Skeletal muscle satellite cell (primary cell): ENCODE measurements around the gene SLC7A14. TPM values are rescaled to one million over a fixed set of nuclear protein-coding genes. Genes with fewer than 3 reads are reported as not detected.
A peak's percentile ranks its signal among the peaks of the same experiment; 100 is the strongest.

Source experiments
- H3K27me3 ChIP-seq: 2 replicates; pipeline ENCODE4 v1.7.0; 2013; ENCODE audit warnings: low read length; ENCODE audit not compliant: control insufficient read depth, insufficient read depth
- H3K36me3 ChIP-seq: 2 replicates; pipeline ENCODE4 v1.7.0; 2013; ENCODE audit warnings: mild to moderate bottlenecking, control low read depth, low read length; ENCODE audit not compliant: insufficient read depth
- H3K4me1 ChIP-seq: 2 replicates; pipeline ENCODE4 v1.7.0; 2013; ENCODE audit warnings: low read length; ENCODE audit not compliant: control insufficient read depth, insufficient read depth
- H3K4me2 ChIP-seq: 2 replicates; pipeline ENCODE4 v1.7.0; 2013; ENCODE audit warnings: mild to moderate bottlenecking, low read length
- H3K4me3 ChIP-seq: 2 replicates; pipeline ENCODE4 v1.7.0; 2013; ENCODE audit warnings: low read length
- H3K9ac ChIP-seq: 2 replicates; pipeline ENCODE4 v1.7.0; 2013; ENCODE audit warnings: mild to moderate bottlenecking, low read depth, low read length, moderate library complexity
- H3K9me3 ChIP-seq: replicated peaks from 2 replicates; pipeline ENCODE4 v1.7.0; 2013; ENCODE audit warnings: mild to moderate bottlenecking, control low read depth, low read length
- total RNA-seq: library from RNA; depleted of rRNA; stranded (reverse); fragments of >200 nt; gene quantifications from 2 replicates; pipeline ENCODE4 v1.2.3, GENCODE V29; 2012; rRNA removed

SLC7A14 gene
- under 0.01 and 0.66 TPM in 2 replicates for total RNA-seq

DNA sequence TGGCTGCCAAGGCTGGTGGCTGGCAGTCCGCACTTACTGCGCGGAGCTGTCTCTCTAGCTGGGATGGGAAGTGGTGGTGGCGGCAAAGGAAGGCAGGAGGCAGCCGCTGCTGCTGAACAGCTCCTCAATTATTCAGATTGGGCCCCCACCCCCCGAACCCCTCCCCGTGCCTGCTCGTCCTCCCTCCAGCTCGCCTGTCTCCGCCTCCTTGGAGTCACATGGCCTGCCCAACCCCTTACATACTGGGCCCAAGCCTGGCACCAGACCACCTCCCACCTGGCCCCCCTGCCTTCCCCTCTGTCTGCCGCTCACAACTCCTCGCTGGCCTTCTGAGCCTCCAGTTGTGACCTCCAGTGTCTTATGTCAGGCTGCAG is at the start of gene SLC7A14:
SLC7A14 (minus strand) TSS at position 139 of the 374 bp plus-strand sequence. CDS start 59,139 bp downstream, outside the sequence.
- Histone ChIP-seq H3K4me2 (peak within 1 kb of the TSS; percentile 87), H3K4me1 (peaks cover 7% of the 10 kb centered on the region), H3K9ac (no peak within 1 kb of the TSS), H3K9me3 (no peaks in the 10 kb centered on the region), H3K36me3 (no peaks in the 10 kb centered on the region), H3K4me3 (peak within 1 kb of the TSS; percentile 70), H3K27me3 (peaks cover 72% of the 10 kb centered on the region)

- Histone ChIP-seq H3K9me3 (no peaks in the 10 kb centered on the region), H3K4me1 (no peaks in the 10 kb centered on the region), H3K27me3 (no peaks in the 10 kb centered on the region), H3K4me3 (no peak overlapping the region), H3K36me3 (no peaks in the 10 kb centered on the region), H3K4me2 (no peak overlapping the region), H3K9ac (no peak overlapping the region)
These were observed 49.5 kb upstream of the SLC7A14 start for GRCh38 chr3:170635385-170635735.

- Histone ChIP-seq H3K4me3 (no peak overlapping the region), H3K9ac (no peak overlapping the region), H3K27me3 (no peaks in the 10 kb centered on the region), H3K4me1 (no peaks in the 10 kb centered on the region), H3K4me2 (no peak overlapping the region), H3K9me3 (no peaks in the 10 kb centered on the region), H3K36me3 (no peaks in the 10 kb centered on the region)
These were observed 48.9 kb upstream of the SLC7A14 start for GRCh38 chr3:170634663-170635384.

- Histone ChIP-seq H3K4me3 (no peak overlapping the region), H3K36me3 (no peaks in the 10 kb centered on the region), H3K4me1 (no peaks in the 10 kb centered on the region), H3K9me3 (no peaks in the 10 kb centered on the region), H3K4me2 (no peak overlapping the region), H3K9ac (no peak overlapping the region), H3K27me3 (no peaks in the 10 kb centered on the region)
These were observed 47.7 kb upstream of the SLC7A14 start for GRCh38 chr3:170633573-170633972.

DNA sequence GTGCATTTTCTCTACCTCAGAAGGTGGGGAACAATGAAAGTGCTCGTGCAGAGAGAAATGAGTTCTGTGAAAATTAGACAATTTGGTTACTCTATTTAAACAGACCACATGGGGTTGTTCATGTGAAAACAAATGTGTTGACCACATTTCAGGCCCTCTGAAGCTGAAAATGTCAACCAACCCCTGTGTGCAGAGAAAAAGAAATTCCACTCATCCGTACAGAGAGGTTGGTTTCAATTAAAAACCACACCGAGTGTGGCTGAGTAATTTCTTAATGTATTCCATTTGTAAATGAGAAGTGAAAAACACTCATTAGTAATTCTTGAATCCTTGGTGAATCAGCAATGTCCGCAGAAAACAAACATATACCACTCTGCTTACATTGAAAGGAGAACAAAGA is 46.9 kb upstream of the SLC7A14 start:
- Histone ChIP-seq H3K9me3 (no peaks in the 10 kb centered on the region), H3K27me3 (no peaks in the 10 kb centered on the region), H3K4me1 (no peaks in the 10 kb centered on the region), H3K4me2 (no peak overlapping the region), H3K36me3 (no peaks in the 10 kb centered on the region), H3K9ac (no peak overlapping the region), H3K4me3 (no peak overlapping the region)

- Histone ChIP-seq H3K9ac (no peak overlapping the region), H3K36me3 (no peaks in the 10 kb centered on the region), H3K4me3 (no peak overlapping the region), H3K4me1 (no peaks in the 10 kb centered on the region), H3K9me3 (no peaks in the 10 kb centered on the region), H3K4me2 (no peak overlapping the region), H3K27me3 (no peaks in the 10 kb centered on the region)
These were observed 46.0 kb upstream of the SLC7A14 start for GRCh38 chr3:170631755-170632488.

DNA sequence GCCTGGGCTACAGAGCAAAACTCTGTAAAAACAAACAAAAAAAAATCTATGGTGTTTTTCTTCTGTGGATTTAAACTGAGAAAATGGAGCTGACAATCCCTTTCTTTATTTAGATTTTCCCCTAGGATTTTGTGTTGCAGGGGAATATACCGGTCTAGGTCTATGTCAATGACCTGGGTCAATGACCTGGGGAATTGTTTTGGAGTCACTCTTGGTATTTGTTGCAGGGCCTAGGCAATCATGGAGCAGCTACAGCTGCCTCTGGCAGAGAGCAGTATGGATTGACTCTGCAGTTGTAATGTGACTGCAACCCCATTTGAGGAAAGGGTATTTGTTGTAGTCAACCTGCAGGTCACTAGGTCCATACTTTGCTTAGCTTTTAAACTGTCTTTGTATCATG is 37.6 kb upstream of the SLC7A14 start:
- H3K4me2 ChIP-seq = no peak overlapping the region
- H3K4me3 ChIP-seq = no peak overlapping the region
- no peak overlapping the region for H3K9ac ChIP-seq
- no peaks in the 10 kb centered on the region for H3K9me3 ChIP-seq
- no peaks in the 10 kb centered on the region for H3K36me3 ChIP-seq
- no peaks in the 10 kb centered on the region for H3K27me3 ChIP-seq
- H3K4me1 ChIP-seq = no peaks in the 10 kb centered on the region

DNA sequence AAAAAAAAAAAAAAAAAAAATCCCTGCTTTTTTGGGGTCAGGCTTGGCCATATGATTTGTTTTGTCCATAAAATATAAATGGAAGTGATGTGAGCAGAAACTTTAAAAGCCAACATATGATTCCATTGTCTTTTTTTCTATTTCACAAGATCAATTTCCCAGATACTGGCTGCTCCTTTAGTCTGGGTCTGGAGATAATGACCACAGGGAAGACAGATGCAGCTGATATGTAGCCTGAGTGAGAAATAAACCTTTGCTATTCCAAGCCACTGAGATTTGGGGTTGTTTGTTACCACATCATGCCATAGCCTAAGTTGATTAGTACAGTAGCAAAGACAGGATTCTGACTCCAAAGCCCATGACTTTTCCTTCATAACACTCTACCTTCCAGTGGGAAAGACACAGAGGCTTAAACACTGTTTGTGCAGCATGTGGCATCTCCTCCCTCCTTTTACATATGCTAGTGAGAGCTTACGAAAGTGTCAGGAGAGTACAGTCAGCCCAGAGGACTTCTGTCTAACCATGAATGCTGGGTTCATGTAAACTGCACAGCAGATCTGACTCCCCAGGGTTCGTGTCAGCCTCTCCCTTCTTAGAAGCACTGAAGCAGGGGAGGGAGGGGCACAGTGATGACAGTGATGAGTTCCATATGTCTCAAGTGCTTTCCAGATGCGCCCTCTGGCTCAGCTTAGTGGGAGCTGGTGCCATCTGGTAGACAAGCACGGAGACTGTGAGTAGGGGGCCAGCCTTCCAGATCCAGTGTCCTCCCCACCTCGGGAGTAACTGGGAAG is 36.7 kb upstream of the SLC7A14 start:
- no peaks in the 10 kb centered on the region for H3K36me3 ChIP-seq
- no peaks in the 10 kb centered on the region for H3K9me3 ChIP-seq
- H3K27me3 ChIP-seq = no peaks in the 10 kb centered on the region
- H3K9ac ChIP-seq = no peak overlapping the region
- H3K4me2 ChIP-seq = no peak overlapping the region
- no peaks in the 10 kb centered on the region for H3K4me1 ChIP-seq
- H3K4me3 ChIP-seq = no peak overlapping the region

DNA sequence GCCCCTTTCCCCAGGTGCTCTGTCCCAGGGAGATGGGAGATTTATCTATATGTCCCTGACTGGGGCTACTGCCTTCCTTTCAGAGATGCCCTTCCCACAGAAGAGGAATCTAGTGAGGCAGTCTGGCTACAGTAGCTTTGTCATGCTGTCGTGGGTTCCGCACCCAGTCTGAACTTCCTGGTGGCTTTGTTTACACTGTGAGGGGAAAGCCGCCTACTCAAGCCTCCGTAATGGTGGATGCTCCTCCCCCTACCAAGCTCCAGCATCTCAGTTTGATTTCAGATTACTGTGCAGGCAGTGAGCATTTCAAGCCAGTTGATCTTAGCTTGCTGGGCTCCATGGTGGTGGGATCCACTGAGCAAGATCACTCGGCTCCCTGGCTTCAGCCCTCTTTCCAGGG is 35.4 kb upstream of the SLC7A14 start:
- Histone ChIP-seq H3K27me3 (no peaks in the 10 kb centered on the region), H3K9ac (no peak overlapping the region), H3K4me1 (no peaks in the 10 kb centered on the region), H3K4me2 (no peak overlapping the region), H3K4me3 (no peak overlapping the region), H3K36me3 (no peaks in the 10 kb centered on the region), H3K9me3 (no peaks in the 10 kb centered on the region)

GRCh38 chr3:170614214-170614966 is 28.5 kb upstream of the SLC7A14 start:
- H3K36me3 ChIP-seq = no peaks in the 10 kb centered on the region
- H3K4me3 ChIP-seq = no peak overlapping the region
- no peaks in the 10 kb centered on the region for H3K27me3 ChIP-seq
- no peak overlapping the region for H3K9ac ChIP-seq
- H3K9me3 ChIP-seq = no peaks in the 10 kb centered on the region
- peaks cover 10% of the 10 kb centered on the region for H3K4me1 ChIP-seq
- H3K4me2 ChIP-seq = peak overlapping the region; percentile 19

DNA sequence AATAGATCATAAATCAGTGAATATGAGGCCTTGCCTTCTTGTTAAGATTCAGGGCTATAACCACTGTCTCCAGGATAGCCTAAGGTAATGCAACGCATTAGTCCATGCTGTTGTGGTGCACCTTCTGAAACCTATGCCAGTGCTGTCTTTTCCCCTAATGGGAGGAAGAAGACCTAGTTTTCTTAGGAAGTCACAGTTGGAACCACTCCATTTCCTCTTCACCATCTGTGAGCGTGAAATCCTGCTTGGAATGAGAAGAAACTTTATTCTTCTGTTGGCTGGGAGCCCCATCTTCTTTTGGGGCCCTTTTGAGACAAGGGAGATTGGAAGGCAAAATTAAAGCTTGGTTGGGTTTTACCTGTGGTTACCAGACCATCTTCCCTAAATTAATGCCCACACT is 25.9 kb upstream of the SLC7A14 start:
- H3K4me1 ChIP-seq = peaks cover 10% of the 10 kb centered on the region
- H3K36me3 ChIP-seq = no peaks in the 10 kb centered on the region
- no peak overlapping the region for H3K4me3 ChIP-seq

More for the DNA sequence above, 25.9 kb upstream of the SLC7A14 start:
- H3K27me3 ChIP-seq = no peaks in the 10 kb centered on the region
- no peaks in the 10 kb centered on the region for H3K9me3 ChIP-seq
- H3K4me2 ChIP-seq = no peak overlapping the region
- no peak overlapping the region for H3K9ac ChIP-seq
